ENCODE measurements around the gene IL12RB1.

IL12RB1 gene

GRCh38 chr19:18085702-18086457 lies 854 bp downstream of the IL12RB1 start:
- DNase-seq = no peak

- DNase-seq = no peak
These were observed 2.6 kb downstream of the IL12RB1 start for GRCh38 chr19:18083929-18084684.

DNA sequence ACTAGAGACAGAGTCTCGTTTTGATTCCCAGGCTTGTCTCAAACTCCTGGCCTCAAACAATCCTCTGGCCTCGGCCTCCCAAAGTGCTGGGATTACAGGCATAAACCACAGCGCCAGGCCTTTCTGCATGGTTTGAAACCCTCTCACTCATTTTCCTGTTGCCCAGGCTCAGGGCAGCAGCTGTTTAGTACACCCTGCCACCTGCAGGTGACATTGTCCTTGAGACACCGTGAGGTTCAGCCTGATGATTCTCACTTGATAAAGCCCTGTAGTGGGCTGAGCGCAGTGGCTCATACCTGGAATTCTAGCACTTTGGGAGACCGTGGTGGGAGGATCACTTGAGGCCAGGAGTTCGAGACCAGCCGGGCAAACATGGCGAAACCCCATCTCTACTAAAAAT lies 12.5 kb downstream of the IL12RB1 start:
- no peak for DNase-seq

- no peak for DNase-seq
These were observed 13.5 kb downstream of the IL12RB1 start for GRCh38 chr19:18073197-18073596.

DNA sequence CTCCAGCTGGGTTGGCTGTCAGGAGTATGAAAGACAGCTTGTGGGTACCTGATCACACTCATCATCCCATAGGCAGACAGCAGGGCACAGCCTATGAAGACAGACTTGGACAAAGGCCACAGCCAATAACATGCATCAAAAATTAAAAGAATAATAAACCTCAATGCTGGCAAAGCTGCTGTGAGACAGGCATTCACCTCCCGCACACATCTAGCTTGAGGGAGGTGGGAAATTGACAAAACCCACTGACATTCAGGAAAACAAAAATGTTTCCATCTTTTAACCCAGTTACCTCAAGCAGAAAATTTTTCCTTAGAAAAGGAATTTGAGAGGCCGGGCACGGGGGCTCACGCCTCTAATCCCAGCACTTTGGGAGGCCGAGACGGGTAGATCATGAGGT lies 14.4 kb downstream of the IL12RB1 start:
- no peak for DNase-seq

- DNase-seq = no peak
These were observed 16.6 kb downstream of the IL12RB1 start for GRCh38 chr19:18070181-18070580.

DNA sequence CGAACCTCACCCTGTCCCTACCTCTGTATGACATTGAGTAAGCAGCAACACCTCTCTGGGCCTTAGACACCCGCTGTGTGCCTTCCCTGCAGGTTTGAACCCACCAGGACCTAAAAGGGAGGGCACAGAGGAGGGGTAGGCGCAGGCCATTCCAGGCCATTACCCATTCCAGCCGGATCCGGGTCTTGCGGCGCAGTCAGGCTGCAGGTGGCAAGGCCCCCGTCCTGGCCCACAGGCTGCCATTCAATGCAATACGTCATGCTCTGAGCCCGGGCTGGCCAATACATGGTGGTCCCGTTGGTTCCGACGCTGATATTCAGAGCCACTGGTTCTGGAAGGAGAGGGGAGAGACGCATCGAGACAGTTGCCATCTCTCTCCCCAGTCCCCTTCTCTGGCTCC lies 17.4 kb downstream of the IL12RB1 start:
- no peak for DNase-seq

DNA sequence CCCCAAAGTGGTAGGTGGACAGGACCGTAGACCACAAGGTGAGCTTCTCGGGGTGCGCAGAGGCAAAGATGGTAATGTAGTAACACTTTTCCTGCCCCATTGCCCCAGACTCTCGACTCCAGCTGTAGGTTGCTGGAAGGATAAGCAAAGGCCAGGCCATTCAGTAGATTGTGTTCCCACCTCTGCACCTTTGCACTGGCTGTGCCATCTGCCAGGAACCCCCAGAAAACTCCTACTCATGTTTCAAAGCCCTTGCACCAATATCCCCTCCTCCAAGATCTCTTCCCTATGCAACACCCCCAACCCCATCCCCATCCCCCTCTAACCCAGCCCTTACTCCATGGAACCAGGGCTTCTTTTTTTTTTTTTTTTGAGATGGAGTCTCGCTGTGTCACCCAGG lies 18.3 kb downstream of the IL12RB1 start:
- DNase-seq = no peak

GRCh38 chr19:18065173-18065495 lies 21.6 kb downstream of the IL12RB1 start:
- no peak for DNase-seq

DNA sequence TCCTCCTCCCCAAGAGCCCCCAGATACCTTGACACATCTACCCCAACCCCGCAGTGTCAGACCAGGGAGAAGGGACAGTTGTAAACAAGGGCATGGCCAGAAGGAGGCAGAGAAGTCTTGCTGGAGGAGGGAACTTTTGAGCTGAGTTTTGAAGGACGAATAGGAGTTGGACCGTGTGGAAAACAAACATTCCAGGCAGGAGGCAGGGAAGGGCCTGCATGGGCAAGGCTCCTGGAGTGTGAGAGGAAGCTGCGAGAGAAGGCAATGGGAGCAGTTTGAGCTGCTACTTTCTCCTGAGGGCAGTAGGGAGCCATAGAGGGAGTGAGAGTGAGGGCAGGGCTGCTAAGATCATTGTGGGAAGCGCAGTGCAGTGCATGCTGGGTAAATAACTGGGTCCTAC lies 23.3 kb downstream of the IL12RB1 start:
- DNase-seq = no peak

DNA sequence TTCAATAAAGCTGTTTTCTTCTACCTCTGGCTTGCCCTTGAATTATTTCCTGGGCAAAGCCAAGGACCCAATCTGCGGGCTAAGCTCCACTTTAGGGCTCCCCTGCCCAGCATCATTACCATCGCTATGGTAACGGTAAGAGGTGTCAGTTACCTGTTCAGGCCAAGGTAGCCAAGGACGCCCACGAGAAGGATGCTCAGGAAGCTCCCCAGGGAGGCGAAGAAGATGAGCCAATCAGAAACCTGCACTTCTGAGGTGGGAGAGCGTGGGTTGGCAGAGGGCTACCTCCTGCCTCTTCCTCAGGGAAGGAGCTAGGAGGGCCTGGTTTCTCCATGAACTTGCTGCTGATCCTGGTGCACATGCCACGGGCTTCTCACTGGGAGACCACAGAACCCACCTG lies 24.7 kb downstream of the IL12RB1 start:
- DNase-seq = no peak

DNA sequence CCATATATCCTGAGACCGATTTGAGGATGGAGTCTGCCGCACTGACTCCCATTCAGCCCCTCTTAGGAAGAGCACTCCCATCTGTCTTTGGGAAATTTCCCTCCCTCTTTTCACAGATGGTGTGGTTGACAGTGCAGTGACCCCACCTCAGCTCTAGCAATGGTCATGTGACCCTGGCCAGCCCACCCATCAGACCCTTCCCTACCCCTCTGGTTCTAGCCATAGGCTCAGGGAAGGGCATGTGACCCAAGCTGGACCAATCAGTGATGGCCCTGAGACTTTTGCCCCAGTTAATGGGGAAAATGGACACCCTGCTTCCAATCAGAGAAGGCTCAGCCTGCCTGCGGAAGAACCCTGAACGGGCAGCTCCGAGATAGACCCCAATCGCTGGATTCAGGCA lies 26.3 kb downstream of the IL12RB1 start:
- no peak for DNase-seq

- no peak for DNase-seq
These were observed 26.8 kb downstream of the IL12RB1 start for GRCh38 chr19:18059902-18060301.

DNA sequence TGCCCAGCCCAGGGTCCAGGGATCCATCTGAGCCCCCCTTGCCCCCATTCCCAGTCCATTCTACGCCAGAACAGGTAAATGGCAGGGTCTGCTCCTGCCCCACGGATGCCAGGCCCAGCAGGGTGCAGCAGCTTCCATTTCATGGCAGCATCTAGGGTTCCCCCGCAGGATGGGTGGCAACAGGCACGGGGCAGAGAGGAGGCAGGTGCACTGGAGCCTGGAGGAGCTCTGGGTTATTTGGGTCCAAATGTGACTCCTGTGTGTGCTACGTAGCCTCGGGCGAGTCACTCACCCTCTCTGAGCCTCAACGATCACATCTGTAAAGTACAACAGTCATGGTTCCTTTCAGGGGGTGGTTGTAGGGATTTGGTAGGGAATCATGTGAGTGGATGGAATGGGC lies 27.4 kb downstream of the IL12RB1 start:
- DNase-seq = no peak

GRCh38 chr19:18058208-18059009 lies 28.3 kb downstream of the IL12RB1 start:
- DNase-seq = peak; percentile 54

DNA sequence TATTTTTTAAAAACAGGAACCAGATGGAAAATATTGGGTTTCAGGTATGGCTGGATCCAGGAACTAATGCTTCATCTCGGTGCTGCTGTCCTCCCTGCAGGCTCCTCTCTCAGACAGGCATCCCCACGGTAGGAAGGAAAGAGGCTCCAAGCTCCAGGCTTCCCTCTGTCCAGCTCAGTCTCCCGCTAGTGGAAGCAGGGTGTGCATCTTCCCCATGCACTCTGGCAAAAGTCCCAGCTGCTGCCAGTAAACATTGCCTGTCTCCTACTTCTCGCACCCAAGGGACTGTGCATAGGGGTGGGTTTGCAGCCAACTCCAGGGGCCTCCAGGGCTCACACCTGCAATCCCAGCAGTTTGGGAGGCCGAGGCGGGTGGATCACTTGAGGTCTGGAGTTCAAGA lies 29.2 kb downstream of the IL12RB1 start:
- DNase-seq = no peak

DNA sequence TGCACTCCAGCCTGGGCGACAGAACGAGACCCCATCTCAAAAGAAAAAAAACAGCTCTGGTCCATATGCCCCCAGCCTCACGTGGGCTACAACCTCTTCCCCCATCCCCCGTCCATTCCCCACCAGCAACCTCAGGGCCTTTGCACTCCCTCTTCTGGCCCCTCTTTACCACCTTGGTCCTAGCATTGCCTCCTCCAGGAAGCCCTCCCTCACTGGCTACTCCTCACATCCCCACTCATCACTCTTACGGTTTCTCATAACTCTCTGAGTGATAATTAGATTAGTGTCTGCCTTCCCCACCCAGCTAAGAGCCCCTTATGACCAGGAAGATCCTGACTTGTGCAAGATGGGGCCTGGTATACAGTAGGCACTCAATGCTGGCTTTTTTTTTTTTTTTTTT lies 30.8 kb downstream of the IL12RB1 start:
- DNase-seq = no peak

DNA sequence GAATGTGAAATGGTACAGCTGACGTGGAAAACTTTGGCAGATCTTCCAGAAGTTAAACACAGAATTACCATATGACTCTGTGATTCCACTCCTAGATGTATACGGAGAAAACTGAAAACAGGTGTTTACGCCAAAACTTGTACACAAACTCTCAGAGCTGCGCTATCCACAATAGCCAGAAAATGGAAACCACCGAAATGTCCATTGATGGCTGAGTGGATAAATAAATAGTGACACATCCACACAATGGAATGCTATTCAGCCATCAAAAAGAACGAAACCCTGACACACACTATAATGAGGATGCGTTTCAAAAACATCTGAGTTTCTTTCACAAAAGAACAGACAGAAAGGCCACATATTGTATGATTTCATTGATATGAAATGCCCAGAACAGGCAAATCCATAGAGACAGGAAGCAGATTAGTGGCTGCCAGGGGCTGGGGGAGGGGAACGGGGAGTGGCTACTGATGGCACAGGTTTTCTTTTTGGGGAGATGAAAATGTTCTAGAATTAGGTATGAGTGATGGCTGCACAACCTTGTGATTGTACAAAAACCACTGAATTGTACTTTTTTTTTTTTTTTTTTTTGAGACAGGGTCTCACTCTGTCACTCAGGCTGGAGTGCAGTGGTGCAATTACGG lies 33.0 kb downstream of the IL12RB1 start:
- DNase-seq = no peak

DNA sequence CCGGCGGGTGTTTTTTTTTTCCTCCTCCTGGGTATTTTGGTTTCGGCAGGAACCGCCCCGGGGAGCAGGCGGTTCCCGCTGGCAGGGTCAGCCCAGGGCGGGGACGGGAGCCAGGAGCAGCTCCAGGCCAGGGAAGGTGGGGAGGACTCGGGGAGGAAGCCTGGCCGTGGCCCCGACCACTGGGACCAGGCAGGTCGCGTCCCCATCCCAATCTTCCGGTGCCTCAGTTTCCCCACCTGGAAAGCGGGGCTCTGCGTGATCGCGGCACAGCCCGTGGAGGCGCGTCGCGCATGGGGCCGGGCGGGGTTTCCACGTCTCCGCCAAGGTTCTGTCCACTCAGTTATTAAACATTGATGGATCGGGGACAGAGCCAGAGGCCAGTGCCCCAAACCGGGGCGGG lies 34.8 kb downstream of the IL12RB1 start:
- no peak for DNase-seq

GRCh38 chr19:18049385-18049784 lies 37.3 kb downstream of the IL12RB1 start:
- DNase-seq = no peak

- peak; percentile 79 for DNase-seq
These were observed 40.5 kb downstream of the IL12RB1 start for GRCh38 chr19:18046059-18046718.

GRCh38 chr19:18045307-18046050 lies 41.3 kb downstream of the IL12RB1 start:
- DNase-seq = no peak

All from T1000 (cell line).